GM19324 (cell line): Measurements from ENCODE around the gene HES3.

Experiments
- ATAC-seq: cut with Tn5 transposase; IDR thresholded peaks from one replicate; pipeline ENCODE4 v1.9.1; 2021; ENCODE audit warnings: mild to moderate bottlenecking, moderate library complexity; ENCODE audit not compliant: unreplicated experiment, low FRiP score

HES3 gene

GRCh38 chr1:6259491-6260362 lies 15.7 kb downstream of the HES3 start:
- no peak for ATAC-seq

- no peak for ATAC-seq
Measured at GRCh38 chr1:6260433-6260934, 16.5 kb downstream of the HES3 start.

DNA sequence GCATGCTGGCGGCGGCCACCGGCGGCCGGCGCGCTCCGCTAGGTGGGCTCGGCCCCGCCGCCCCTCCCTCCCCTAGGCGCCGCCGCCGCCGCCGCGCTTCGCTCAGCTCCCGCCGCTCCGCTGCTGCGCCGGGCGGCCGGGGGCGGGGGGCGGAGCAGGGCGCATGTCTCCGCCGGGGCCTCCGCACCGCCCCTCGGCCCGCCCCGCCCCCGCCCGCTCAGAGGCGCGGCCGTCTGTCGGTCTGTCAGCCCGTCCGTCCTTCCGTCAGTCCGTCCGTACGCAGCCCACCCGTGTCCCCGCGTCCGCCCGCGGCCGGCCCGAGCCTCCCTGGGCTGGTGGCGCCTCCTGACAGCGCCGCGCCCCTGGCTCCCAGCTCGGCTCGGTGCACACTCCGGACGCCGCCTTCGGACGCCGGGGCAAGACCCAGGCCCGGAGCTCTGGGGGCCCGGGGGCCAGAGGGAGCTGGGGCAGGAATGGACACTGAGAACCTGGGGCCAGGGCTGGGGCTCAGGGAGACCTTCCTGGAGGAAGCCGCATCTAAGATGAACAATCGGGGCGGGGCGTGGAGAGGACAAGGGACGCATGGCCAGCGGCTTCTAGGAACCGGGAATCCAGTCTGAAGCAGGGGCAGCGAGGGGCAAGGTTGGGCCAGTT lies 17.1 kb downstream of the HES3 start, which contains the start of gene GPR153:
GPR153 (minus strand) TSS at position 138 of the 654 bp plus-strand sequence. CDS start 6,193 bp downstream, outside the sequence.
- ATAC-seq, result no peak

- ATAC-seq, result no peak
Measured at GRCh38 chr1:6261615-6261995, 17.6 kb downstream of the HES3 start.

GRCh38 chr1:6262555-6263420 lies 18.8 kb downstream of the HES3 start:
- no peak for ATAC-seq

GRCh38 chr1:6263716-6264115 lies 19.7 kb downstream of the HES3 start:
- no peak for ATAC-seq

DNA sequence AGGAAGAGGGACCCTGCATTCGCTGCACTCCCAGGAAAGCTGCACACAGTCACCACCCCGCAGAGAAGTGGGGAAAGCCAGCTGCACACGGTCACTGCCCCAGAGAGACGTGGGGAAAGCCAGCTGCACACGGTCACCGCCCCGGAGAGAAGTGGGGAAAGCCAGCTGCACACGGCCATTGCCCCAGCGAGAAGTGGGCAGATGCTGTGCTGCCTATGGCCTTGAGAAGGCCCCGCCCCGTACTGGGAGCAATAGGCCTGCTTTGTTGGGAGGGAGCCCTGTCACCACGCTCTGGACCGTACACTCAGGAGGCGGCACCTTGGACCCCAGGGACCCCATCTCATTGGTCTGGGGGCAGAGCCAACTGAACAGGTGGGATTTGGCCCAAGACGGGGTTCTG lies 21.2 kb downstream of the HES3 start:
- ATAC-seq, result no peak

DNA sequence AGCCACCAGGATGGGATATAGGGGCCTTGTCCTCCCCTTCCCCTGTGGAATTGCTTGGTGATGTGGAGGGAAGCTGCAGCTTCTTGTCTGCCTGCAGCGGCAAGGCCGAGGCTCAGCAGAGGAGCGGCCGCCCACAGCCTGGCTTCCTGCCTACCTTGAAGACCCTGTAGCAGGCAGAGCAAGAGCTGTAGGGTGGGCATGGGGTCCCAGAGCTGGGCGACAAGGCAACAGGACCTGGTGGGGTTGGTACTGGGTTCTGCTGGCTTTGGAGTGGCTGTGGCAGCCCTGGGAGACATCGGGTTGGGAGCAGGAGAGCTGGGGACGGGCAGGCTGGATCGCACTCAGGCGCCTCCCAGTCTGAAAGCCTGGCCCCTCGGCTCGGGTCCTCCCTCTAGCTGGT lies 22.7 kb downstream of the HES3 start:
- no peak for ATAC-seq

- ATAC-seq, result no peak
Measured at GRCh38 chr1:6267686-6268322, 23.8 kb downstream of the HES3 start.

- ATAC-seq, result no peak
Measured at GRCh38 chr1:6268415-6268814, 24.4 kb downstream of the HES3 start.

- no peak for ATAC-seq
Measured at GRCh38 chr1:6269296-6269695, 25.3 kb downstream of the HES3 start.

- ATAC-seq, result no peak
Measured at GRCh38 chr1:6269720-6270400, 25.9 kb downstream of the HES3 start.

GRCh38 chr1:6270401-6270800 lies 26.4 kb downstream of the HES3 start:
- no peak for ATAC-seq

GRCh38 chr1:6271006-6271405 lies 27.0 kb downstream of the HES3 start:
- ATAC-seq, result no peak

GRCh38 chr1:6271554-6271953 lies 27.6 kb downstream of the HES3 start:
- ATAC-seq, result no peak

GRCh38 chr1:6272452-6272851 lies 28.5 kb downstream of the HES3 start:
- no peak for ATAC-seq

GRCh38 chr1:6272868-6273267 lies 28.9 kb downstream of the HES3 start:
- ATAC-seq, result no peak

- ATAC-seq, result no peak
Measured at GRCh38 chr1:6273380-6273891, 29.5 kb downstream of the HES3 start.

GRCh38 chr1:6274102-6274501 lies 30.1 kb downstream of the HES3 start:
- no peak for ATAC-seq
